ENCODE results near the gene FBXW8.

FBXW8 gene

GRCh38 chr12:117026343-117026742 is 115.6 kb downstream of the FBXW8 start:
- DNase-seq, result no peak

- DNase-seq, result no peak
Observed at GRCh38 chr12:117026921-117027250, 116.1 kb downstream of the FBXW8 start.

GRCh38 chr12:117027251-117028086 is 116.7 kb downstream of the FBXW8 start:
- DNase-seq, result no peak

GRCh38 chr12:117028254-117028653 is 117.5 kb downstream of the FBXW8 start:
- no peak for DNase-seq

GRCh38 chr12:117030187-117030900 is 119.6 kb downstream of the FBXW8 start:
- no peak for DNase-seq

- DNase-seq, result peak; percentile 21
Observed at GRCh38 chr12:117031843-117032592, 121.3 kb downstream of the FBXW8 start.

GRCh38 chr12:117032593-117033381 is 122.0 kb downstream of the FBXW8 start:
- DNase-seq, result peak; percentile 77

GRCh38 chr12:117033382-117034221 is 122.9 kb downstream of the FBXW8 start:
- DNase-seq, result peak; percentile 64

- DNase-seq, result no peak
Observed at GRCh38 chr12:117034249-117034648, 123.5 kb downstream of the FBXW8 start.

GRCh38 chr12:117034701-117035151 is 124.0 kb downstream of the FBXW8 start:
- DNase-seq, result no peak

- no peak for DNase-seq
Observed at GRCh38 chr12:117035287-117035686, 124.5 kb downstream of the FBXW8 start.

- DNase-seq, result no peak
Observed at GRCh38 chr12:117036046-117036445, 125.3 kb downstream of the FBXW8 start.

- no peak for DNase-seq
Observed at GRCh38 chr12:117036547-117036946, 125.8 kb downstream of the FBXW8 start.

- no peak for DNase-seq
Observed at GRCh38 chr12:117037289-117038022, 126.7 kb downstream of the FBXW8 start.

GRCh38 chr12:117038023-117038680 is 127.4 kb downstream of the FBXW8 start:
- DNase-seq, result no peak

- DNase-seq, result no peak
Observed at GRCh38 chr12:117038919-117039318, 128.2 kb downstream of the FBXW8 start.

- DNase-seq, result no peak
Observed at GRCh38 chr12:117039891-117040309, 129.2 kb downstream of the FBXW8 start.

GRCh38 chr12:117040496-117040895 is 129.7 kb downstream of the FBXW8 start:
- no peak for DNase-seq

- no peak for DNase-seq
Observed at GRCh38 chr12:117041798-117042170, 131.0 kb downstream of the FBXW8 start.

GRCh38 chr12:117042171-117042842 is 131.6 kb downstream of the FBXW8 start:
- no peak for DNase-seq

All from right hindlimb (tissue), 1 donor.